H9 (cell line): ENCODE measurements around the gene USF3. TPM values are rescaled to one million over a fixed set of nuclear protein-coding genes. Genes with fewer than 3 reads are reported as not detected.

Experiments
- DNase-seq: peaks from one replicate; pipeline ENCODE4 v3.0.0-alpha.2; 2017
- H2AFZ ChIP-seq: one replicate; pipeline ENCODE4 v1.6.1; 2013; ENCODE audit warnings: mild to moderate bottlenecking, low read length, control low read depth, moderate library complexity
- H2AK5ac ChIP-seq: 2 replicates; pipeline ENCODE4 v1.6.1; 2013; ENCODE audit warnings: low read length, control low read depth, mixed read lengths; ENCODE audit not compliant: insufficient read length
- H2BK120ac ChIP-seq: one replicate; pipeline ENCODE4 v1.6.1; 2013; ENCODE audit warnings: low read depth, mild to moderate bottlenecking, low read length, control low read depth, inconsistent platforms; ENCODE audit not compliant: poor library complexity, severe bottlenecking
- H2BK12ac ChIP-seq: 2 replicates; pipeline ENCODE4 v1.6.1; 2013; ENCODE audit warnings: low read length, control low read depth, mixed read lengths, low read depth; ENCODE audit not compliant: insufficient read length
- H2BK15ac ChIP-seq: 2 replicates; pipeline ENCODE4 v1.6.1; 2013; ENCODE audit warnings: low read depth, low read length, control low read depth
- H2BK20ac ChIP-seq: one replicate; pipeline ENCODE4 v1.6.1; 2013; ENCODE audit warnings: low read depth, mild to moderate bottlenecking, low read length, control low read depth, inconsistent platforms; ENCODE audit not compliant: poor library complexity, severe bottlenecking
- H2BK5ac ChIP-seq: 2 replicates; pipeline ENCODE4 v1.6.1; 2013; ENCODE audit warnings: low read length, control low read depth, mixed read lengths; ENCODE audit not compliant: insufficient read length
- H3K14ac ChIP-seq: 2 replicates; pipeline ENCODE4 v1.6.1; 2013; ENCODE audit warnings: low read length, control low read depth; ENCODE audit not compliant: insufficient read depth
- H3K18ac ChIP-seq: 2 replicates; pipeline ENCODE4 v1.6.1; 2013; ENCODE audit warnings: low read depth, mild to moderate bottlenecking, mixed read lengths, low read length, control low read depth; ENCODE audit not compliant: insufficient read length
- H3K23ac ChIP-seq: 2 replicates; pipeline ENCODE4 v1.6.1; 2013; ENCODE audit warnings: low read length, control low read depth, mixed read lengths, low read depth; ENCODE audit not compliant: insufficient read length
- H3K23me2 ChIP-seq: 2 replicates; pipeline ENCODE4 v1.6.1; 2013; ENCODE audit warnings: low read depth, mild to moderate bottlenecking, mixed read lengths, low read length, control low read depth; ENCODE audit not compliant: insufficient read length, poor library complexity, severe bottlenecking
- H3K27ac ChIP-seq: 2 replicates; pipeline ENCODE4 v1.5.1; 2013; ENCODE audit warnings: low read length, control low read depth, mixed read lengths, low read depth; ENCODE audit not compliant: insufficient read length
- H3K27me3 ChIP-seq: 2 replicates; pipeline ENCODE4 v1.6.1; 2013; ENCODE audit warnings: low read length, control low read depth, inconsistent platforms; ENCODE audit not compliant: insufficient read depth
- H3K4ac ChIP-seq: 2 replicates; pipeline ENCODE4 v1.6.1; 2013; ENCODE audit warnings: low read depth, mild to moderate bottlenecking, control low read depth, inconsistent platforms, low read length, moderate library complexity
- H3K4me1 ChIP-seq: 2 replicates; pipeline ENCODE4 v1.6.1; 2013; ENCODE audit warnings: low read length, control low read depth, inconsistent platforms; ENCODE audit not compliant: insufficient read depth
- H3K4me2 ChIP-seq: 2 replicates; pipeline ENCODE4 v1.6.1; 2013; ENCODE audit warnings: low read length, control low read depth, mixed read lengths; ENCODE audit not compliant: insufficient read length, insufficient read depth
- H3K56ac ChIP-seq: 2 replicates; pipeline ENCODE4 v1.6.1; 2013; ENCODE audit warnings: low read depth, mild to moderate bottlenecking, mixed read lengths, low read length, control low read depth; ENCODE audit not compliant: insufficient read length
- H3K79me1 ChIP-seq: 2 replicates; pipeline ENCODE4 v1.6.1; 2013; ENCODE audit warnings: low read depth, mild to moderate bottlenecking, moderate library complexity, low read length, control low read depth, inconsistent platforms; ENCODE audit not compliant: insufficient read depth, poor library complexity, severe bottlenecking
- H3K79me2 ChIP-seq: 2 replicates; pipeline ENCODE4 v1.6.1; 2013; ENCODE audit warnings: low read length, control low read depth, inconsistent platforms; ENCODE audit not compliant: insufficient read depth
- H3K9ac ChIP-seq: 2 replicates; pipeline ENCODE4 v1.6.1; 2013; ENCODE audit warnings: low read length, control low read depth, mixed read lengths; ENCODE audit not compliant: insufficient read length; ENCODE audit errors: extremely low read depth
- H3K9me3 ChIP-seq: one replicate; pipeline ENCODE4 v1.6.1; 2013; ENCODE audit warnings: low read depth, low read length, inconsistent platforms; ENCODE audit not compliant: control insufficient read depth
- H3T11ph ChIP-seq: one replicate; pipeline ENCODE4 v1.6.1; 2013; ENCODE audit warnings: mild to moderate bottlenecking, low read length, control low read depth, inconsistent platforms
- H4K20me1 ChIP-seq: one replicate; pipeline ENCODE4 v1.6.1; 2013; ENCODE audit not compliant: control insufficient read depth, insufficient read length, insufficient read depth
- H4K5ac ChIP-seq: 2 replicates; pipeline ENCODE4 v1.6.1; 2013; ENCODE audit warnings: low read depth, mild to moderate bottlenecking, mixed read lengths, low read length, control low read depth; ENCODE audit not compliant: insufficient read length
- H4K8ac ChIP-seq: replicated peaks from 2 replicates; pipeline ENCODE4 v1.6.1; 2013; ENCODE audit warnings: low read length, control low read depth, mixed read lengths, low read depth; ENCODE audit not compliant: insufficient read length
- H4K91ac ChIP-seq: 2 replicates; pipeline ENCODE4 v1.6.1; 2013; ENCODE audit warnings: low read depth, mild to moderate bottlenecking, moderate library complexity, mixed read lengths, low read length, control low read depth; ENCODE audit not compliant: insufficient read length
- H3K27ac Mint-ChIP-seq, 3 experiments: 2 replicates in 2 of 3; 3 replicates in 1 of 3; pipeline ENCODE4 v1.8.0; 2020 to 2021; ENCODE audit warnings: mixed read lengths in 3 of 3, mild to moderate bottlenecking in 1 of 3, moderate library complexity in 1 of 3
- H3K27me3 Mint-ChIP-seq: 2 replicates; pipeline ENCODE4 v1.8.0; 2021; ENCODE audit warnings: low read depth, mild to moderate bottlenecking, moderate library complexity, mixed read lengths
- H3K36me3 Mint-ChIP-seq, 3 experiments: 2 replicates in 2 of 3; 3 replicates in 1 of 3; pipeline ENCODE4 v1.8.0; 2020 to 2021; ENCODE audit warnings: low read depth in 3 of 3, mixed read lengths in 3 of 3; ENCODE audit not compliant: insufficient read depth in 1 of 3
- H3K4me1 Mint-ChIP-seq, 2 experiments: 2 replicates each; pipeline ENCODE4 v1.8.0; 2020; ENCODE audit warnings: mixed read lengths in 2 of 2
- H3K4me3 Mint-ChIP-seq, 2 experiments: 2 replicates in 1 of 2; 3 replicates in 1 of 2; pipeline ENCODE4 v1.8.0; 2020 to 2021; ENCODE audit warnings: mild to moderate bottlenecking in 2 of 2, mixed read lengths in 2 of 2, moderate library complexity in 1 of 2
- H3K9me3 Mint-ChIP-seq, 2 experiments: 2 replicates in 1 of 2; 3 replicates in 1 of 2; pipeline ENCODE4 v1.8.0; 2020; ENCODE audit warnings: mild to moderate bottlenecking in 2 of 2, mixed read lengths in 2 of 2, moderate library complexity in 1 of 2
- CTCF ChIP-seq: fragments of 200-600 bp; sonication (generic); conservative IDR thresholded peaks from 3 replicates; pipeline ENCODE4 v1.8.0; 2021; ENCODE audit warnings: antibody characterized with exemption, mild to moderate bottlenecking
- WGBS: extraction: QIAGEN DNeasy Blood & Tissue Kit; methylation state at CpG from one replicate; pipeline ENCODE4 v1.1.7; 2013; ENCODE audit warnings: missing lambda C conversion rate, low lambda C conversion rate, mixed read lengths; ENCODE audit not compliant: insufficient read length; ENCODE audit errors: extremely low coverage; 5-methylcytosine and 5-hydroxymethylcytosine counted together
- total RNA-seq: library from RNA; stranded (reverse); gene quantifications from 2 replicates; pipeline ENCODE4 v1.2.1, GENCODE V29; 2021

The USF3 gene
- total RNA-seq, 1 experiment from 2014 or later = 13.8 TPM

GRCh38 chr3:113630956-113631542 is 65.4 kb downstream of the USF3 start:
- no peaks in the 10 kb centered on the region for H3K4me1 Mint-ChIP-seq
- no peaks in the 10 kb centered on the region for H3K36me3 Mint-ChIP-seq
- Histone ChIP-seq H3K18ac (no peak overlapping the region), H3K4me2 (no peak overlapping the region), H3K56ac (no peak overlapping the region), H2BK15ac (no peak overlapping the region), H3K14ac (no peak overlapping the region), H3K79me1 (no peaks in the 10 kb centered on the region), H2AFZ (no peak overlapping the region), H3K79me2 (no peaks in the 10 kb centered on the region), H3T11ph (no peak overlapping the region), H2BK12ac (no peak overlapping the region), H3K27ac (no peak overlapping the region), H3K9ac (no peak overlapping the region), H3K9me3 (no peaks in the 10 kb centered on the region), H2AK5ac (no peak overlapping the region), H2BK120ac (no peak overlapping the region), H2BK5ac (no peak overlapping the region), H3K4me1 (no peaks in the 10 kb centered on the region), H3K23ac (no peak overlapping the region), H3K4ac (no peak overlapping the region), H4K91ac (no peak overlapping the region), H4K8ac (no peak overlapping the region), H2BK20ac (no peak overlapping the region), H3K27me3 (no peaks in the 10 kb centered on the region), H3K23me2 (no peaks in the 10 kb centered on the region), H4K5ac (no peak overlapping the region), H4K20me1 (no peaks in the 10 kb centered on the region)
- DNase-seq = no peak
- no peak overlapping the region for H3K27ac Mint-ChIP-seq
- H3K9me3 Mint-ChIP-seq = no peaks in the 10 kb centered on the region
- H3K4me3 Mint-ChIP-seq = no peak overlapping the region
- WGBS = no CpG with 5 or more reads among the region's 3 CpGs
- TF ChIP-seq CTCF = no peak
- peaks cover 3% of the 10 kb centered on the region for H3K27me3 Mint-ChIP-seq
